GM13976 (cell line): Measurements from ENCODE around the gene TERB1.

Experiments used
- DNase-seq: peaks from one replicate; pipeline ENCODE4 v3.0.0; 2012; ENCODE audit warnings: low spot score
- CTCF ChIP-seq: IDR thresholded peaks from 2 replicates; pipeline ENCODE4 v1.5.1; 2012; ENCODE audit warnings: borderline replicate concordance, mild to moderate bottlenecking; ENCODE audit not compliant: insufficient read depth; ENCODE audit errors: extremely low read depth, missing control alignments, control extremely low read depth
- in situ Hi-C: fragments of 300-500 bp; cut with MboI; formaldehyde crosslinking; loops from one replicate; pipeline ENCODE4 v1.12.0; 2022; ENCODE audit warnings: low sequenced_read_pairs, mixed read lengths, inconsistent platforms; ENCODE audit not compliant: unreplicated experiment

Gene TERB1

GRCh38 chr16:66728804-66729203, 72.6 kb downstream of the TERB1 start:
- no peak for TF ChIP-seq CTCF
- no peak for DNase-seq
- in situ Hi-C loops = no loop called here

GRCh38 chr16:66728117-66728787, 73.1 kb downstream of the TERB1 start:
- in situ Hi-C loops = no loop called here
- DNase-seq = peak; percentile 65

GRCh38 chr16:66720766-66721165, 80.6 kb downstream of the TERB1 start:
- in situ Hi-C loops = no loop called here
- TF ChIP-seq CTCF = no peak
- no peak for DNase-seq

More at GRCh38 chr16:66728117-66728787, 73.1 kb downstream of the TERB1 start:
- TF ChIP-seq CTCF = peak; percentile 26

- DNase-seq = no peak
- TF ChIP-seq CTCF = no peak
- in situ Hi-C loops = no loop called here
Observed at GRCh38 chr16:66719246-66719645, 82.1 kb downstream of the TERB1 start.

GRCh38 chr16:66717776-66718175, 83.6 kb downstream of the TERB1 start:
- TF ChIP-seq CTCF = no peak
- DNase-seq = no peak
- in situ Hi-C loops = no loop called here

GRCh38 chr16:66717112-66717675, 84.2 kb downstream of the TERB1 start:
- TF ChIP-seq CTCF = no peak
- in situ Hi-C loops = no loop called here
- DNase-seq = no peak
